NT2/D1 (cell line): ENCODE measurements around the gene FBLN1.
"Not testable (repeated sequence)": the region's sequence is repeated elsewhere in the genome, so short reads cannot be mapped to it uniquely, and the experiment has no call there.

Experiments
- DNase-seq: peaks from one replicate; pipeline ENCODE4 v3.0.0-alpha.2; 2011; ENCODE audit warnings: low read depth, low spot score
- H3K27me3 ChIP-seq: 2 replicates; pipeline ENCODE4 v1.6.0; 2011; ENCODE audit warnings: mild to moderate bottlenecking; ENCODE audit not compliant: insufficient read length, insufficient read depth
- H3K36me3 ChIP-seq: 2 replicates; pipeline ENCODE4 v1.6.1; 2011; ENCODE audit warnings: mild to moderate bottlenecking, low read length, mixed read lengths; ENCODE audit not compliant: insufficient read depth, insufficient read length
- H3K4me1 ChIP-seq: 2 replicates; pipeline ENCODE4 v1.5.1; 2011; ENCODE audit not compliant: insufficient read depth, insufficient read length
- H3K4me3 ChIP-seq: 2 replicates; pipeline ENCODE4 v1.5.1; 2011; ENCODE audit warnings: low read depth; ENCODE audit not compliant: insufficient read length
- H3K9ac ChIP-seq: 2 replicates; pipeline ENCODE4 v1.6.0; 2011; ENCODE audit warnings: low read depth; ENCODE audit not compliant: insufficient read length
- H3K9me3 ChIP-seq: 2 replicates; pipeline ENCODE4 v1.5.1; 2011; ENCODE audit warnings: mild to moderate bottlenecking, low read length; ENCODE audit not compliant: insufficient read depth
- SUZ12 ChIP-seq: IDR thresholded peaks from 2 replicates; pipeline ENCODE4 v1.6.1; 2011; ENCODE audit not compliant: insufficient read length, insufficient read depth; ENCODE audit errors: extremely low read depth
- YY1 ChIP-seq: IDR thresholded peaks from 2 replicates; pipeline ENCODE4 v1.6.1; 2011; ENCODE audit not compliant: insufficient read length, insufficient read depth
- ZNF274 ChIP-seq: IDR thresholded peaks from 2 replicates; pipeline ENCODE4 v1.6.1; 2011; ENCODE audit warnings: mild to moderate bottlenecking, low read depth, low read length

Gene FBLN1

GRCh38 chr22:45554040-45554406, 51.3 kb downstream of the FBLN1 start:
- TF ChIP-seq YY1: no peak
- no peak for TF ChIP-seq ZNF274
- TF ChIP-seq SUZ12: no peak

GRCh38 chr22:45554861-45555260, 52.2 kb downstream of the FBLN1 start:
- Histone ChIP-seq H3K27me3 (no peaks in the 10 kb centered on the region), H3K4me1 (peaks cover 3% of the 10 kb centered on the region), H3K4me3 (no peak overlapping the region), H3K9ac (no peak overlapping the region), H3K36me3 (peaks cover 80% of the 10 kb centered on the region), H3K9me3 (peaks cover 22% of the 10 kb centered on the region; the same call in 1 of the 2 replicates)
- TF ChIP-seq YY1: no peak
- TF ChIP-seq ZNF274: no peak
- no peak for DNase-seq

More at GRCh38 chr22:45554040-45554406, 51.3 kb downstream of the FBLN1 start:
- peaks cover 19% of the 10 kb centered on the region; the same call in 1 of the 2 replicates for H3K9me3 ChIP-seq
- H3K36me3 ChIP-seq: peaks cover 82% of the 10 kb centered on the region
- no peak for DNase-seq
- no peak overlapping the region for H3K4me3 ChIP-seq
- no peak overlapping the region for H3K9ac ChIP-seq
- no peaks in the 10 kb centered on the region for H3K27me3 ChIP-seq
- peaks cover 3% of the 10 kb centered on the region for H3K4me1 ChIP-seq

- peaks cover 68% of the 10 kb centered on the region for H3K36me3 ChIP-seq
- H3K4me3 ChIP-seq, H3K27me3 ChIP-seq, H3K9ac ChIP-seq, DNase-seq, H3K4me1 ChIP-seq: not testable (repeated sequence)
- peaks cover 25% of the 10 kb centered on the region for H3K9me3 ChIP-seq
Measured at GRCh38 chr22:45557926-45558325, 55.2 kb downstream of the FBLN1 start.

- not testable (repeated sequence) for H3K27me3 ChIP-seq
Measured at GRCh38 chr22:45560092-45560491, 57.4 kb downstream of the FBLN1 start.

GRCh38 chr22:45560761-45561160, 58.1 kb downstream of the FBLN1 start:
- H3K36me3 ChIP-seq: peaks cover 73% of the 10 kb centered on the region
- not testable (repeated sequence) for DNase-seq, H3K4me3 ChIP-seq, H3K9ac ChIP-seq, H3K4me1 ChIP-seq, H3K27me3 ChIP-seq
- peaks cover 25% of the 10 kb centered on the region for H3K9me3 ChIP-seq

More at GRCh38 chr22:45560092-45560491, 57.4 kb downstream of the FBLN1 start:
- not testable (repeated sequence) for H3K9ac ChIP-seq, H3K4me1 ChIP-seq, DNase-seq, H3K4me3 ChIP-seq
- Histone ChIP-seq H3K9me3 (peaks cover 25% of the 10 kb centered on the region), H3K36me3 (peaks cover 75% of the 10 kb centered on the region)

- H3K4me1 ChIP-seq: no peaks in the 10 kb centered on the region
- H3K9ac ChIP-seq: no peak overlapping the region
- peaks cover 25% of the 10 kb centered on the region for H3K9me3 ChIP-seq
- H3K4me3 ChIP-seq: no peak overlapping the region
- DNase-seq: no peak
- no peaks in the 10 kb centered on the region for H3K27me3 ChIP-seq
- H3K36me3 ChIP-seq: peaks cover 65% of the 10 kb centered on the region
- no peak for TF ChIP-seq ZNF274
- TF ChIP-seq YY1: no peak
- no peak for TF ChIP-seq SUZ12
Measured at GRCh38 chr22:45562102-45562501, 59.4 kb downstream of the FBLN1 start.

- Histone ChIP-seq H3K4me3 (no peak overlapping the region), H3K9ac (no peak overlapping the region), H3K4me1 (no peaks in the 10 kb centered on the region), H3K36me3 (peaks cover 60% of the 10 kb centered on the region), H3K9me3 (peaks cover 25% of the 10 kb centered on the region), H3K27me3 (no peaks in the 10 kb centered on the region)
- DNase-seq: no peak
- TF ChIP-seq SUZ12: no peak
- TF ChIP-seq YY1: no peak
- no peak for TF ChIP-seq ZNF274
Measured at GRCh38 chr22:45562537-45563361, 60.1 kb downstream of the FBLN1 start.
